ENCODE measurements around the gene PXK.
"Not testable (repeated sequence)": the region's sequence is repeated elsewhere in the genome, so short reads cannot be mapped to it uniquely, and the experiment has no call there.

PXK gene

DNA sequence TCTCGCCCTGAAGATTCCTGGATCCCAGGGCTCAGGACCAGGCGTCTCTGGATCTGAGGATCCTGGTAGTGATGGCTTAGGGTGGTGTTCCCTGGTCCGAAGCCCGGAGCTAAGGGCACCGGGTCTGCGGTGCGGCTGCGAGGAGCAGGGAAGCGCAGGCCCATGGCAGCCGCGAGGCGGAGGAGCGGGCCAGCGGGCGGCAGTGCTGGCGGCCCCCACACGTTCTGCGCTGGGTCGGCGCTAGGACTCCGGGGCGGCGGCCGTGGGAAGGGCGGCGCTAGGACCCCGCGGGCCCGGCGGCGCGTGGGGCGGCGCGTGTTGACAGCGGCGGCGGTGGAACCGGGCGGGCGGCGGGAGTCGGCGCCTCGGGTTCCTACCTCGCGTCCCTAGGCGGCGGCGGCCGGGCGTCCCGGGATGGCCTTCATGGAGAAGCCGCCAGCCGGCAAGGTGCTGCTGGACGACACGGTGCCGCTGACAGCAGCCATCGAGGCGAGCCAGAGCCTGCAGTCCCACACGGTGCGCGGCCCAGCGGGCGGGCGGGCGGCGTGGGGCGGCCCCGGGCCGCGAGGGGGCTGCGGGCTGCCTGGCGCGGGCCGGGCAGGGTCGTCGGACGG lies at the start of gene PXK:
PXK (plus strand) TSS at position 318 of the 614 bp plus-strand sequence; CDS start at position 415, 97 bp downstream.
- peak; percentile 85 for DNase-seq

DNA sequence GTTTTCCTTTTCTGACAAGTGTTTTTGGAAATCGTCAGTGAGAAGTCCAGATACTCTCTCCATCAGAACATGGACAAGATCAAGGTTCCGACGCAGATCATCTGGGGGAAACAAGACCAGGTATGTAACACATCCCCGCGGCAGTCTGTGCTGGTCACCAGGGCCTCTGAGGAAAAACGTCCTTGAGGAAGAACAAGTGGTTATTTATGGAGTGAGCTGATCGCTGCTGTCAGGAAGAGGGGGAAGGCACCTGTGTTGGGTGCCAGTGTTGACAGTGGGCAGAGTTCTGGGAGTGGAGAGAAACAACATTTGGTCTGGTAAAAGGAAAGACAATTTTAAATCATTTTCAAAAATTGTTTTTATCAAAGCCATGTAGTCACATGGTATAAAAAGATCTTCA lies 47.4 kb upstream of the PXK start:
- DNase-seq, result no peak

DNA sequence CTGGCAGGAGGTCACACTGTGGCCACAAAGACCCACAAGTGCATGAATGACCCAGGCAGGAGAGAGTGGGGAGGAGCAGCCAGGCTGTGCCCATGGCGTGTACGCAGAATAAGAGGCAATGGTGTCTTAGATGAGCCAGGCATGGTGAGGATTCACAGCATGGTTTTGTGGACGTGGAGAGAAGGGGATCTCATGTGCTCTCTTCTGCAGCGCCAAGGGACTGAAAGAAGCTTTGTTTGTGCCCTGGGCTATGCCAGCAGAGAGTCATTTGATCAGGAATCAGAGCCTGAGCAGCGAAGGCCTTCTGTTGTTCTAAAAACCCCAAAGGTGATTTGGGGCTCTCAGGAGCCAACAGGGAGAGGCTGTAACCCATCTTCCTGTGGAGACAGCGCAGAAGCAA lies 45.3 kb upstream of the PXK start:
- DNase-seq, result no peak

DNA sequence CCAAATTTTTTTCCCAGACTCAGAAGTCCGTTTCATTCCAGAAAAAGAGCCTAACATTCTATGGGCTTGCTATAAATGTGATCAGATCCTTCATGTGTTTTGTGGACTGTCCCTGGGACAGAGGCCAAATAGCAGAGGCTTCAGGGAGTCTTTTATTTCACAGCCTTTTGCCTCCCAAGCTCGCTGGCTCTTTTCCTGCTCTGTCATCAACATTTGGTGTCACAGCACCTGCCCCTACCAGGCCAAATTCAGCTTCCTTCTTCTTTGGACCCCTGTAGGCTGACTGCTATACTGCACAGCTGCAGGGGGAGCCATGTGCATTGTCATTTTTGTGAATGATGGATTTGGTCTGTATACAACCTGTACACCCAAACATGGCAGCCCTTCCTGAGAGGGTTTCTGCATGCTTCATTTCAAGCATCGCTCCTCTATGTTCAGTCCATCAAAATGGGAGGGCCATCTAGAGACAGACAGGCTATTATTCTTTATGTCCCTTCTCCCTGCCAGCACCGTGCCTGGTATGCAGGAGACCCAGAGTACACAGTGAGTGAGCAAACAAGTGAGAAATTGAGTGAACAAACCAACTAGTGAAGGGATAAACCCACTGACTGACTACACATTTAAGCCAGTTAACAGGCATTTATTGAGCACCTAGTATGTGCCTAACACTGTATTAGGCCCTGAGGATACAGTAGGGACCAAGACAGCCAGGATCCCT lies 44.5 kb upstream of the PXK start:
- DNase-seq, result no peak

DNA sequence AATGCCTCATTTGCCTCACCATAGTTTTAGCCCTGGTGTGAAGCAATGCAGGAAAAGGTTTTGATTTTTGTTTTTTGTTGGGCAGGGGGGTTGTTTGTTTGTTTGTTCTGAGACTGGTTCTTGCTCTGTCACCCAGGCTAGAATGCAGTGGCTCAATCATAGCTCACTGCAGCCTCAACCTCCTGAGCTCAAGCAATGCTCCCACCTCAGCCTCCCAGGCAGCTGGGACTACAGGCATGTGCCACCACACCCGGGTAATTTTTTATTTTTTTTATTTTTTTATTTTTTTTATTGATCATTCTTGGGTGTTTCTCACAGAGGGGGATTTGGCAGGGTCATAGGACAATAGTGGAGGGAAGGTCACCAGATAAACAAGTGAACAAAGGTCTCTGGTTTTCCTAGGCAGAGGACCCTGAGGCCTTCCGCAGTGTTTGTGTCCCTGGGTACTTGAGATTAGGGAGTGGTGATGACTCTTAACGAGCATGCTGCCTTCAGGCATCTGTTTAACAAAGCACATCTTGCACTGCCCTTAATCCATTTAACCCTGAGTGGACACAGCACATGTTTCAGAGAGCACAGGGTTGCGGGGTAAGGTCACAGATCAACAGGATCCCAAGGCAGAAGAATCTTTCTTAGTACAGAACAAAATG lies 43.6 kb upstream of the PXK start:
- DNase-seq, result not testable (repeated sequence)

DNA sequence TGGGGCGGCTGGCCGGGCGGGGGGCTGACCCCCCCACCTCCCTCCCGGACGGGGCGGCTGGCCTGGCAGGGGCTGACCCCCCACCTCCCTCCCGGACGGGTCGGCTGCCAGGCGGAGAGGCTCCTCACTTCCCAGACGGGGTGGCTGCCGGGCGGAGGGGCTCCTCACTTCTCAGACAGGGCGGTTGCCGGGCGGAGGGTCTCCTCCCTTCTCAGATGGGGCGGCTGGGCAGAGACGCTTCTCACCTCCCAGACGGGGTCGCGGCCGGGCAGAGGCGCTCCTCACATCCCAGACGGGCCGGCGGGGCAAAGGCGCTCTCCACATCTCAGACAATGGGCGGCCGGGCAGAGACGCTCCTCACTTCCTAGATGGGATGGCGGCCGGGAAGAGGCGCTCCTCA lies 42.2 kb upstream of the PXK start:
- not testable (repeated sequence) for DNase-seq

DNA sequence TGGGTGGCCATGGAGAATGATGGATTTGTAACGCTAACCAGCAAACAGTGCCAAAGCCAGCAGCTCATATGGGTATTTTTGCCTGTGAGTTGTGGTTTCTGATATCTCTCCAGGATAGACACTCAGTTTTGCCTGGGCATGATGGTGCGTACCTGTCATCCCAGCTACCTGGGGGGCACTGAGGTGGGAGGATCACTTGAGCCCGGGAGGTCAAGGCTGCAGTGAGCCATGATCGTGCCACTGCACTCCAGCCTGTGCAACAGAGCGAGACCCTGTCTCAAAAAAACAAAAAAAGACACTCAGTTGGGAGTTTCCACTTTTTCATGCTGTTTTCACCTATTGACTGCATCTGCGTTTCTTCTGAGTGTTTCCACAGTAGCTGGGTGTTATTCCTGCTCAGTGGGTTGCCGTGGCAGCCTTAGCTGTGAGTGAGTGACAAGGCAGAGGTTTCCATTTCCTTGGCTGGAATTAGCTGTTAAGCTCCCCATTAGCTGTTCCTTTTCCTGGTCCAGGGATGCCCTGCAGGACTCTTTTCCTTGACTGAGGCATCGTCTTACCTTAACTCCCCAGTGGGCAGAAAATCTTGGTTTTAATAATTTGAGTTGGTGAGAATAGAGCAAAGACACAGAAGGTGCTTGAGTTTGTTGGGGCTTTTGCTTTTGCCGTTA lies 40.9 kb upstream of the PXK start:
- DNase-seq, result no peak

DNA sequence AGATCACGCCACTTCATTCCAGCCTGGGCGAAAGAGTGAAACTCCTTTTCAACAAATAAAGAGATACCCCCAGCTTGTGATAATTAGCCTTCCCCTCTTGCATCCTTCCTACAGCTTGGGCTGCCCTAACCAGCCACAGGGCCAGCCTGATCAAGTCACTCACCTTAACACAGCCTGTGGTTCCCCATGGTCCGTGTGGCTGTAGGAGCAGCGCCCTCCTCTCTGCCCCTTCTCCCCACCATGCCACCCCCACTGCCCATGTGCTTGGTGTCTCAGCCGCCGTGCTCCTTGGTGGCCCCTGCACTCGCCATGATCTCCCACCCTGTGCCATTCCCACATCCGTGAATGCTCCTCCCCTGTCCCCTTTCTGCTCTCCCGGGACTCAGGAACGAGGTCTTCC lies 39.8 kb upstream of the PXK start:
- DNase-seq, result no peak

DNA sequence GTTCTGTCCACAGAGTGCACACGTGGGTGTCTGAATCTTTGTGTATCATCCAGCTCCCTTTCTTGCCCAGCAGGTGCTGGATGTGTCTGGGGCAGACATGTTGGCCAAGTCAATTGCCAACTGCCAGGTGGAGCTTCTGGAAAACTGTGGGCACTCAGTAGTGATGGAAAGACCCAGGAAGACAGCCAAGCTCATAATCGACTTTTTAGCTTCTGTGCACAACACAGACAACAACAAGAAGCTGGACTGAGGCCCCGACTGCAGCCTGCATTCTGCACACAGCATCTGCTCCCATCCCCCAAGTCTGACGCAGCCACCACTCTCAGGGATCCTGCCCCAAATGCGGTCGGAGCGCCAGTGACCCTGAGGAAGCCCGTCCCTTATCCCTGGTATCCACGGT lies 39.2 kb upstream of the PXK start:
- DNase-seq, result no peak

DNA sequence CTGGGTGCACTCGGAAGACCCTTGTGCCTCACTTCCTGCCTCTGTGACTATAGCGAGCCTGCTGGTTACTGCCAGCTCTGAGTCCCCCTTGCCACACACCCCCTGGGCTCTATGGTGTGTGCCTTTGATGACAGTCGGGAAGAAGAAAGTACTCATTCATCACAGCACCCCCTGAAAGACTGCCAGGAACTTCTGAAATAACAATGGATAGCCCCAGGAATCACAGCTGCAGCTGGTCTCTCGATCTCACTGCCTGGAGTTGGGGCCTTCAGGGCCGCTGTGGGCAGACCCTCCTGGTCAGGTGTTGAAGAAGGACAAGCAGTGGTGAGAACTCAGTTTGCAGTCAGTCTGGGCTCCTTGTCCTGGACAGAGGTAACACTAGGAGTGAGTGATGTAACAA lies 36.4 kb upstream of the PXK start:
- no peak for DNase-seq

DNA sequence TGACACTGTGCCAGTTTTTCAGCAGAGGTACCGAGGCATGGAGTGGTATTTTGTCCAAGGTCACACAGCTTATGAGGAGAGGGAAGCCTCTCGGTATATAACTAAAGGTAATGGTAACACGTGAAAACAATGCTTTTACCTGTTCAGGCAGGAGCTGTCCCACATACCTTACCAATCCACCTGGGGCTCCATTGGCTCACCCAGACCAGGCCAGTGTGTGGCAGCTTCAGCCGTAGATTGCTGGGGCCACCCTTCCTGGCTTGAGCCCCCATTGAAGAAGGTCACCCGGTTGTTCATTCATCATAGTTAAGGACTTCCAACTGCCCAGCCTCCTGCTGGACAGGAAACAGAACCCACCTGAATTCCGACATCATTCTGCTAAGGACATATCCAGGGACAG lies 35.8 kb upstream of the PXK start:
- no peak for DNase-seq

DNA sequence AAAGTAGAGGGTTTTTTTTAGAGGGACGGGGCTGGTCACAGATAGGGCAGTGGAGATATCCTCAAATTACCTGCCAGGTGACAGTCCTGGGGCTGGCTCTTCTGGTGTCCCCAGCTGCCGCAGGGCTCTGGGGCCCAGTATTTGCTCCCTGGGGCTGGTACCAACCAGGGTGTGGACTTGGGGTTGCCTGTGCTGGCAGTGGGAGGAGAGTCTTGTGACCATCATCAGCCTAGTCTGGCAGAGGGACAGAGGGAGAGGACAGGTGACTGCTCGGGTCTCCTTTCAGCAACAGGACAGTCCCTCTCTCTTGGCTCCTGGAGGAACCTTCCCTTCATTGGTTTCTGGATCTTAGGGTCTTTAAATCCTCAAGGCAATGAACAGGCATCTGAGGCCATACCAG lies 34.5 kb upstream of the PXK start:
- no peak for DNase-seq

DNA sequence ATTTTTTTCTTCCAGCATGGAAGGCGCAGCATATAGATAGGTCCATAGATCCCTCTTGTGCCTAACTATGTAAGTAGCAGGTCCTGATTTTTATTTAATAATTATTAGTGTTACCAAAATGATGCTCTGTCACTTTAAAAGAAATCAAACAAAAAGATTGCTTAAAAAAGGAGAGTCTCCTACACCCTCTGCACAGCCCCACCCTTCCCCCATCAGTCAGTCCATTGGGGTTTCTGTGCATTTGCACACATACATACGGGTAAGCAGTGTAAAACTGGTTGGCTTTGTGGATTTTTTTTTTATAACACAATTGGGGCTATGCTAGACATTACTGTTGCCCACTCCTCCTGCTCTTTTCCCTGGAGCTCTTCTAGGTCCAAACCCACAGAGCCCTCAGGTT lies 33.6 kb upstream of the PXK start:
- no peak for DNase-seq

DNA sequence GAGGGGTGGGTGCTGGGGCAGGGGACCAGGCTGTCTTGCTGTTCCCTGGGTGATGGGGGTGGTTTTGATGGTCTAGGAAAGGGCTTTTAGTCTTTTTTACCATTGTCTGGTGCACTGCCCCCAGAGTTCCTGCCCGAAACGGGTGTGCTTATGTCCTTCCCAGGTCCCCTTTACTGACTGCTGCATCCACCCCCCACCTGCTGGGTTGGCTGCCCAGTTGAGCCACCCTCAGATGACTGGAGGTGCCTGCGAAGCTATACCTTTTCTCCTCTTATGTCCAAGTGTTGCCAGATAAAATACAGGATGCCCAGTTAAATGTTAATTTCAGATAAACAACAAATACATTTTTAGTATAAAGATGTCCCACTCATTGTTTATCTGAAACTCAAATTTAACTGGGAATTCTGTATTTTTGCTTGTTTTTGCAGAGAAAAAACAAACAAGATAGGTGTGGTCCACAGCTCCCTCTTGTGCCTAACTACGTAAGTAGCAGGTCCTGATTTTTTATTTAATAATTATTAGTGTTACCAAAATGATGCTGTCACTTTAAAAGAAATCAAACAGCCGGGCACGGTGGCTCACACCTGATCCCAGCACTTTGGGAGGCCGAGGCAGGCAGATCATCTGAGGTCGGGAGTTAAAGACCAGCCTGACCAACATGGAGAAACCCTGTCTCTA lies 32.7 kb upstream of the PXK start:
- DNase-seq, result no peak

DNA sequence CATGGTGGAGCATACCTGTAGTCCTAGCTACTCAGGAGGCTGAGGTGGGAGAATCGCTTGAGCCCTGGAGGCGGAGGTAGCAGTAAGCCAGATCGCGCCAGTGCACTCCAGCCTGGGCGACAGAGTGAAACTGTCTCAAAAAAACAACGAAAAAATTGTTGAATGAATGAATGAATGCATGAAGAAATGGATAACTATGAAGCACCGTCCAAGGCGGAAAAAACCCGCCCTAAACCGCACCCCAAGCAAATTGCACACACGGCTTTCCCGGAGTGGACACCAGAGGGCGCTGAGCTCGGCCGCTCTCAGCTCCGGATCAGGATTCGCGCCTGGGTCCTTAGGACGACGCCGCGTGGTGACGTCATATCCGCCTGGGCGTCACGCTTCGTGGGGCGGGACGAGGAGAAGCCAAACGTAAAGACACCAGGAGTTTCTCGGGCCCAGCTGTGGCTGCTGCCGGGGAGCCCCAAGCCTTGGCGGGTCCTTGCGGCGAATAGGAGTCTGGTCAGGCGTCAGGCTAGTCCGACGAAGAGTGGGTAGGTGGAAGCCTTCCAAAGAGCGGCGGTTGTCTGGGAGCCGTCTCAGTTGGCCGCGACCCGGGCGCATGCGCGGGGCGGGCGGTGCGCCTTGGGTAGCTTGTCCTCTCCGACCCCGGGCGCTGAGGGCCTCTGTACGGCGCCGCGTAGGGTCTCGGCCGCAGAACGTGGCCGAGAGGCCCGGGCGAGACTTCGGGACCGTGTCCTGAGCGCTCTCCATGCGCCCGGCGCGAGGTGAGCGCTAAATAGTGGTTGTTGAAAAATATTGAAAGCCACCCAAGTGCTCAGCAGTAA lies 26.6 kb upstream of the PXK start, which contains the start of the genes HTD2 and RPP14:
HTD2 (plus strand) TSS at position 639 of the 830 bp plus-strand sequence. CDS start 11,094 bp downstream, outside the sequence.
RPP14 (plus strand) TSS at position 364 of the 830 bp plus-strand sequence. CDS start 4,085 bp downstream, outside the sequence.
- DNase-seq, result peak; percentile 99

DNA sequence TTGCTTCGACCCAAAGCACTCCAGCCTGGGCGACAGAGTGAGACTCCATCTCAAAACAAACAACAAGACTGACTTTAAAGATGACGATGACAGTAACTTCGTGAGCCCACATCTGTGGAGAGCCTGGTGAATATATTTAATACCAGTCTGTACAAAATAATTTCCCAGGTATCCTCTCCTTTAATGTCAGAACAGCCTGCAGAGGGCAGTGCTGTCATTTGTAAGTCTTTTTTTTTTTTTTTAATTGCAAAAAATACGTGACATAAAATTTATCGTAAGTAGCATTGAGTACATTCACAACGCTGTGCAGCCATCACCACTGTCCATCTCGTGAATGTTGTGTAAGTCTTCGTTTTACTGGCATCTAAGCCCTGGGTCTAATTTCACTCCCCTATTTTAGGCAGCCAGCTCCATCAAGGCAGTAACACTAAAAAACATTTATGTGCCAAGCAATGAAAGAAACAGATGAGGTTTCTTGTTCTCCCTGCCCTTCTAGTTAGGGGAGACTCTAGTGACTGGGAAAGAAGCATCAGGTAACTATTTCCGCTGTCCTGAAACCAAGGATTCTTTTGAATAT lies 25.0 kb upstream of the PXK start:
- peak; percentile 54 for DNase-seq

DNA sequence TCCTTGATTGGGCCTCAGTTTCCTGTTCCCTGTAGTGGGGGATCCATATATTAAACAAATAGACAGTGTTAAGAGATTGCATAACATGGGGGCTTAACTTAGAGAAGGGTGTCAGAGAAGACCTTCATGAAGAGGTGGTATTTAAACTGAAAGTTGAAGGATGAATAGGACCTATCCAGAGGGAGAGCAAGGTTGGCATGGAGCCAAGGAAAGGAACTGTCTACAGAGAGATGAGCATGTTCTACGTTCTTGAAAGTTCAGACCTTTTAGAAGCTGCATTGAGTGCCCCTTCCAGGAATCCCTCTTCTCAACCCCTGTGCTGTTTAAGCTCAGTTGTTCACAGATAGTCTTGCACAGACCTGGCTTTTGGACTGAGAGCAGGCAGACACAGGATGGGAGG lies 24.0 kb upstream of the PXK start:
- DNase-seq, result no peak

DNA sequence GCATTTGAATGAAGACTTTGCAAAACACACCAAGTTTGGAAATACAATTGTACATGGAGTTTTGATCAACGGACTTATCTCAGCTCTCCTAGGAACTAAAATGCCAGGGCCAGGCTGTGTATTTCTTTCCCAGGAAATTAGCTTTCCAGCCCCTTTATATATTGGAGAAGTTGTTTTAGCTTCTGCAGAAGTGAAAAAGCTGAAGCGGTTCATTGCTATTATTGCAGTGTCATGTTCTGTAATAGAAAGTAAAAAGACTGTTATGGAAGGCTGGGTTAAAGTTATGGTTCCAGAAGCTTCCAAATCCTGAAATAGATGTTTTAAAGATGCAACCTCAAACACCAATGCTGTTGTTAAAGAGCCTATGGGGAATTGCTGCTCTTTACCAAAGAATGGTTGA lies 14.9 kb upstream of the PXK start:
- DNase-seq, result no peak

DNA sequence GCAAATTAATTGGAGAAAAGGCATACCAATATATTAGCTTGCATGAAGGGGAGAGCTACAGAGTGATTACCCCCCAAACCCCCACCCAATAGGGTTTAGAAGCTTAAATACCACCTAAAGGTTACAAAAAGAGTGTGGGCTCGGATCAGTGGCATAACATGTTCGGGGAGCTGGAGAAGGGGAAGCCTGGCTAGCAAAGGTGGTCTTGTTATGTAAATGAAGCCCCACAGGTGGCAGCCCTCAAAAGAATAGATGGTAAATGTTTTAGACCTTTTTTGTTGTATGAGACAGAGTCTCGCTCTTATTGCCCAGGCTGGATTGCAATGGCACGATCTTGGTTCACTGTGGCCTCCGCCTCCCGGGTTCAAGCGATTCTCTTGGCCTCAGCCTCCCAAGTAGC lies 10.9 kb upstream of the PXK start:
- no peak for DNase-seq

DNA sequence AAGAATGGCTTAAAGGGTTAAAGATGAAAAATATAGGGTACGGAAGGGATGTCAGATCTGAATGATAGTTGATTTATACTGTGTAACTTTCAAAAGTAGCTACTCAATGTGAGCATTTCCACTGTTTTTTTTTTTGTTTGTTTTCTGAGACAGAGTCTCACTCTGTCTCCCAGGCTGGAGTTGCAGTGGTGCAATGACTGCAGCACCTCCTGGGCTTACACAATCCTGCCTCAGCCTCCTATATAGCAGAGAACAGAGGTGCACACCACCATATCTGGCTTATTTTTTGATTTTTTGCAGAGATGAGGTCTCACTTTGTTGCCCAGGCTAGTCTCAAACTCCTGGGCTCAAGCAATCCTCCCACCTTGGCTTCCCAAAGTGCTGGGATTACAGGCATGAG lies 9.9 kb upstream of the PXK start:
- no peak for DNase-seq

DNA sequence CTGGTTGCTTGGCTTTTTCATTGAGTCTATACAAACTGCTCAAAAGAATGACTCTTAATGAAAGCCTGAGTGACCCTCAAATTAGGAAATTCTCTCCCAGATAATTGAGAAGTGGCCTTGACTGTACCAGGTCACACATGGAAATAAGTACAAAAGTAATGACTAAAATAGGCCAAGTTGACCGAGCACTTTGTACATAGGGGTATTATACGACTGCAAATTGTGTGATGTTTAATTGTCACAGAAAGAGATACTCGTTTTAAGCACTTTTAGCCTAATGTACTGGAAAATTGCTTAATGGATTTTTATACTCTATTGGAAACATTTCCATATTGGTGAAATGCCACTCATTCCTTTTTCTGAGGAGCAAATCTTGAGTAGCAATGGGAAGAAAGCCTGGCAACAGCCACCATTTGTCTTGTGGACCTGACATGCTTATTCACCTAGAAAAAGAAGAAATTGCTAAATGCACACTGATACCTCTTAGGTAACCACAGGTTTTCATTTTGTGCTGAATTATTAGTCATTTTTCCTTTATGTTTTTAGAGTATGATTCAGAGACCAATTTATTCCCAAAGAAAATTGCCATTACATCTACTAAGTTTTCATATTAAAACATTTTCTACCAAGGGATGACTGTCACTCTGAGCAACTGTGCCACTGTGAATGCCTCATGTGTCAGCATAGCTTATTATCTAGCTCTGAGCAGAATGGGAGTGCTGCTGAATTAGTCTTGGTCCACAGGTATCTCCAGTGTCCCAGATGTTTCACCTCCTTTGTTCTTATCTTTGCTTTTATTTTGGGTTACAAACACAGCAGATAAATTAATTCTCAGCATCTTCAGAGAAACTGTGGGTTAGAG lies 8.9 kb upstream of the PXK start:
- DNase-seq, result peak; percentile 23
